NCI-H748 (cell line): ENCODE results near the gene COL10A1.
"Not testable (repeated sequence)": the region's sequence is repeated elsewhere in the genome, so short reads cannot be mapped to it uniquely, and the experiment has no call there.

Experiments used
- DNase-seq: peaks from one replicate; lab custom pipeline; 2025; ENCODE audit not compliant: unreplicated experiment; lab: John Stamatoyannopoulos, UW

Gene COL10A1

DNA sequence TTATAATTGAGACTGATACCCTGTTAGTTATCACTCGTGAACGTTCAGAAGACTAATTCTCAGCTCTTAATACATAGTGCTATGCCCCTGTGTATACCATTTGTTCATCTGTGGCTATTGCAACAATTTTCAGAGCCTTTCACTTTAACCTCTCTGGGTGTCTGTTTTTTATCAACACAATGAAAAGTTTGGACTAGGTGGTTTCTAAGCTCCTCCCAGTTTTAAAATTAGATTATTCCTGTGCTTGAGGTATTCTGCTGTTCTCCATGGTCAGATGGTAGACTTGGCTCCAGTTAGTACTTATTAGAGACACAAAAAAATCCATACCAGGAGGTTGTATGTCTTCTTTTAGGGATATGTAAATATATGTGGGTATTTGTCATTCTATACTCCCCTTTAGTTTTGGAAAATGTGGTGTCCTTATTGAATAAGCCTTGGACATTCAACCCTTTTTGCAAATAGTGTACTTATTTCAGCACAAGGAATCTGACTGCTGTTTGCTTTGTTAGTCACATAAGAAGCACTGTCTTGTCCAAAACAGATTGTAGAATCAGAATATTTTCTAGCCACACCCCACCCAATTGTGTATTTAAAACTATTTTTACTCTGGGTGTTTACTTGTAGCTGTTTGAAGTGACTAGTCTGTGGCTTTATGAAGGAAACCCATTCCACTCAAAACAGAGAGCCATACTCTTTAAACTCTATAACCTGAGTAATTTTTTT lies 2.0 kb upstream of the COL10A1 start:
- DNase-seq = no peak

DNA sequence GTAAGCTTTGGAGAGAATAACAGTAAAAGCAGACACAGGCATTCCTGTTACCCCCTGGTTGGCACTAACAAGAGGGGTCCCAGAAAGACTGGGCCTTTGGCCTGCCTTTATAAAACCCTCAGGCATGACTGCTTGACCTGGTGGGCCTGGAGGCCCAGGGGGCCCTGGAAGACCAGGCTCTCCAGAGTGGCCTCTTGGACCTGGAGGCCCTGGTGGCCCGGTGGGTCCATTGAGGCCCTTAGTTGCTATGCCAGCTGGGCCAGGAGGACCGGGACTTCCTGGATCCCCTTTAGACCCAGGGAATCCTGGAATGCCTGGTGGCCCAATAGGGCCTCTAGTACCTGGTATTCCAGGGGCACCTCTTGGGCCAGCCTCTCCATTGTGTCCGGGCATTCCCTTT lies 5.5 kb downstream of the COL10A1 start:
- DNase-seq = no peak

DNA sequence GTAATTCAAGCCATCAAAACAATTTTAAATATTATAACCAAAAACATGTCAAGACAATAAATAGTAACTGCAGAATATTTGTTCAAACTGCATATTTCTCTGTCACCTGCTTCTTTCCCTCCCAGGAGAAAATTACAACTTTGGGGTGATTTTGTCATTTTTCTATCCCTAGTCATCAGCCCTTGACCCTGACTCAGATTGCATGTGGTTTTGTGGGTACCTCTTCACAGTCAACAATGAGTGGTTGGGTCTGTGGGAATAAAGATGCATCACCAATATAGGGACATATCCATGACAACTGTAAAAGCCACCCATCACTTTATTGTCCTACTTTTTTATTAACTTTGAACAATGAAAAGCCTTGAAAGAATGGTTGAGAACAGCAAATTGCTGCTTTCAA lies 7.3 kb downstream of the COL10A1 start:
- DNase-seq = no peak

DNA sequence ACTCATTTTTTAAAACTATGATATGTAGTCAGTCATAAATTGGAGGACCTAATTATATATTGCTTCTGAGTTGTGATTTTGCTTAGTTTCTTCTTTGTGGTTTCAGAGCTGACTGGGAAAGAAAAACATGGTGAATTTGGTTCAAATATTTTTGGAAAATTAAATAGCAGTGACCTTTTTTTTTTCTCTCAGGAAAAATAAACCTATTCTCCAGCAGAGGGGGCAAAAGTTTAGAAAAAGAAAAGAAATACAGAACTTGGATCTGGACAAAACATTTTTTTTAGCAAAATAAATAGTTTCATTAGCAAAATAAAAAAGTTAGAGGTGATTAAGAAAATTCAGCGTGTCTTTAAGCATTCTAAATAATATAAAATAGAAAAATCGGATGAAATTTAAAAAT lies 10.2 kb downstream of the COL10A1 start:
- no peak for DNase-seq

DNA sequence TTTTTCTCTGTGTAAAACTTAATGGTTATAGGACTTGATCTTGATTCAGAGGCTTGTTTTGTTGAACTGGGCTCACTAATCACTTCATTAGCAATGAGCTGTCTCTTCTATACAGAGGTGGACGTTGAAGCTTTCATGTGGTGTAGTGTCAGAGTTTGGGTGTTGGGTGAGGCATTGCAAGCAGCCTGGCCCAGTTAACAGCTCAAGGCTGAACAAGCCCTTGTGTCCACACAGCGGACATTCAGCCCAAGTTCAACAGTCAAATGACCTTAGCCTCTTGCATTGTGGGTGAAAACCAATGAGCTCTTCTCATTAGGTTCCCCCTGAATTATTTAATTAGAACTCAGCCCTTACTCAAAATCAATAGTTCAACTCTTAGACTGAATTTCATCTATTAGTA lies 12.5 kb downstream of the COL10A1 start:
- no peak for DNase-seq

DNA sequence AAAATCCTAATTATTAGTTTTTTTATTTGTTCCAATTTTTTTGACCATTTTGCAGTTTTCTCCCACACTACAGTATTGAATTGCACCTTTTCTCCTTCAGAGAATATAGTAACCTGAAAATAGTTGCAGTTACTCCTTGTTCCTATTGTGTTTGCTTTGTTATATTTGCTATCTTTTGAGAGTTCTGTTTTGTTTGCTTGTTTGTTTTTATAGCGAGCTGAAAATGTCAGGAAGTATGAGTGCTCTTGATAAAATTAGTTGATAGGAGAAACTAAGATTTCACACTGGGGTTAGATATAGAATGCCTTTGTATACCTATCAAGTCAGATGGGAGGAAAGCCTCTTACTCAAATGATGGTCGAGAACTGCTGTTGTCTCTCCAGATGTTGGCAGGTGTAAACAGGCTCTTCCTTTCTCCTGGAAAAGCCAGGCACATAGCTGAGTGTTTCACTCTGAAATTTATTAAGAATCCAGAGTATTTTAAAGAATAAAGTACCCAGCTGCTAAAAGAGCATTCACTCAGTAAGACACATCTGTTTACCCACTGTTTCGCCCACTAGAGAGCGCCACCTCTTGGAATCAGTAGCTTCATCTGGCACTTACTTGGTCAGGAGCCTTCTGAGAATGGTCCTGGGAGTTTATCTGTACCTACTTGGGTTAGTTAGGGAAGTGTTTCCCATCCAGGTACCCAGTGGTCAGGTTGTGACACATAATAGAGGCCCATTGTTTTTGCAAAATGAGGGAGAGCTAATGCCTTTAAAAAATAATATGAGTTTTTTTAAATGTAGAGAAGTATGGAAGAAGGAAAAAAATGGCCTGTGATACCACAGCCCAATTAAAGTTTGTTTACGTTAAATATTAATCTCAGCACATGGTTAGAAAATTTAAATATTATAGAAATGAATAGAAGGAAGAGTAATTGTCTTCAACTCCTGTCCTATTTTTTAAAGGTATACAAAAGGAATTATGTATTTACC lies 14.1 kb downstream of the COL10A1 start:
- peak; percentile 41 for DNase-seq

DNA sequence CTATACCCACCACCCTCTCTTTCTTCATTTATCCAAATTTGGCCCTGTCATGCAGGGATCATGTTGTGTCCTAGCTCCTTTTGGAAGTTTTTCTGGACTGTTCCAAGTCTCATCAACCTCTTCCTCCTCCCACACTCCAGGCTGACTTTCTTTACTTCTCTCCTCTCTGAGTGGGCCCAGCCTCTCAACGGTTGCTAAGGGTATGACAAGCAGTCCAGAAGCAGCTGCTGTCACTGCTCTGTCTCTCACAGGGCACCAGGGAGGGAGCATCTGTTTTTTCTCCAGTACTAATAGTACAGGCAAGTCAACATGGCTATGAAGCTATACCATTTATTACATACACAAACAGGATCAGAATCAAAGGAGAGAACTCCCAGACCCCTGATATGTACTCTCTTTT lies 17.1 kb downstream of the COL10A1 start:
- peak; percentile 6 for DNase-seq

DNA sequence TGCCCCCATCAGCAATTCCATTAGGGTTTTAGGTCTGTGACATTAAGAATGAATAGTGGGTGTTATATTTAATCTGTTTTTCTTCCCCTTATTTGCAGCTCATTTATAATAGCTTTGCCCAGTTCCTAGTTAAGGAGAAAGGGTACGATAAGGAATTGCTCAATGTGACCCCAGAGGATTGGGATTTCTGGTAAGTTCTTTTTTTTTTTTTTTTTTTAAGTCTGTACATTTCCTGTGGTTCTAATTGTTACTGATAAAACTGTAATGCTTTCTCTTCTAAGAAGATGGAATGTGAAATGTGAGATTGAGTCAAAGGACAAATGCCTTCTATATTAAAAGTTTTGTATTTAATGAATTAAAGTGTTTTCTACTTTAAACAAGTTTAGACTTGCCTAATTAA lies 19.8 kb downstream of the COL10A1 start:
- no peak for DNase-seq

DNA sequence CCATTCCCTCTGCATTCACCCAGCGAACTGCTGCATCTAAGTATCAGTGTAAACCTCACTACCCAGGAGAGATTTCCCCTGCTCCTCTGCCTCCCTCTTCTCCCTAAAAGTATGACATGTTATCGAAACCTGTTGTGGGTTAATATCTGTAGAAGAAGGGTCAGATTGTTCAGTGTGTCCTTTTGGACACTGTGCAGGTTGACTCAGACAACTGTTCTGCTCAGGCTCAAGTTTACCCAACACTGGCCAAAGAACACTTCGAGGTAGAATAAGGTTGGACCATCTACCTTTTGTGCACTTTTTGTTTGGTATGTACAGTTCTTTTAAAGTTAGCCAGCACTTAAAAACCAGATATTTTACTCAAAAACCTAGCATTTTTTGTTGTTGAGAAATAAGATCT lies 20.7 kb downstream of the COL10A1 start:
- DNase-seq = no peak

DNA sequence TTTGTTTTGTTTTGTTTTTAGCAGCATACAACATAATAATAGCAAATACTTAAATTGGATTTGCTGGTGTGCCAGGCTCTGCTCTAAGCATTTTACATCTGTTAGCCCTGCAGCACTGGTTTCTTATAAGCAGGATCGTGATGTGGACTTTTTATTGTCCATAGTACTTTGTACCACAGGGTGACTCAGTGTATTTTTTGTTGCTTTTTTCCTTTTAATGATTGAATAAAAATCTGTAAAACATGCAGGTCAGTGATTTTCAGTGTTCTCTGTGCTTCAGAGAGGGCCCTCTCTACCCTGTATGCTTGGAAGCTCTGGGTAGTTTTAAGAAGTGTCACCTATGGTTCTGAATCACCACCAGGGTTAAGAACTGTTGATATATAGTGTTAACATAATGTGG lies 21.3 kb downstream of the COL10A1 start:
- DNase-seq = no peak

DNA sequence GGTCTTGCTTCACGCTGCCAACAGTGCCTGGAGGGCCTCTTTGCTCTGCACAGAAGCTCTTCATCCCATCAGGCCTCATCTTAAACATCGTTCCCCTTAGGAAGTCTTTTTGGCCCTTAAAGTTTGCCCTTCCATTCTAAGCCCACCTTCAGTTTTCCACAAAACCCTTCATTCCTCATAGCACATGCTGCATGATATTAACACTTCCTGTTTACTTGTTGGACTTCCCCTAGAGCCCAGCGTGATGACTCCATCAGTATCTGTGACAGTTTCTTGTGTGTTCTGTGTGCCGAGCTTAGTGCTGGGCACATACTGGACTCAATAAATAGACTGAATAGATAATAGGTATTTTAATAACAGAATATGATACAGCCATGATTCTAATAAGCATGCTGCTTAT lies 23.1 kb downstream of the COL10A1 start:
- no peak for DNase-seq

DNA sequence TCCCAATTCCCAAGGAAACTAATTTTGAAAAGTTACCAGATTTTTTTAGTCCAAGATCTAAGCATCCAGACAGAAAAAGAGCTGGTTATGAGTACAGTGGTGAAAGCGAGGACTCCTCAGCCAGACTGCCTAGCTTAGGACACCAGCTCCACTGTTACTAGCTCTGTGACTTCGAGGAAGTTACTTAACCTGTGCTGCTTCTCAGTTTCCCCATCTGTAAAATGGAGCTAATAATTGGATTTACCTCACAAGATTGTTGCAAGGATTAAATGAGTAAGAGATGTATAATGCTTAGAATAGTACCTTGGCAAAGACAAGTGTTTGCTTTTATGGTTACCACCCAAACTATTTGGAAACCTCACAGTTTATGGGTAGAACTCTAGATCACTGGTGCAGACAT lies 24.1 kb downstream of the COL10A1 start:
- DNase-seq = no peak

DNA sequence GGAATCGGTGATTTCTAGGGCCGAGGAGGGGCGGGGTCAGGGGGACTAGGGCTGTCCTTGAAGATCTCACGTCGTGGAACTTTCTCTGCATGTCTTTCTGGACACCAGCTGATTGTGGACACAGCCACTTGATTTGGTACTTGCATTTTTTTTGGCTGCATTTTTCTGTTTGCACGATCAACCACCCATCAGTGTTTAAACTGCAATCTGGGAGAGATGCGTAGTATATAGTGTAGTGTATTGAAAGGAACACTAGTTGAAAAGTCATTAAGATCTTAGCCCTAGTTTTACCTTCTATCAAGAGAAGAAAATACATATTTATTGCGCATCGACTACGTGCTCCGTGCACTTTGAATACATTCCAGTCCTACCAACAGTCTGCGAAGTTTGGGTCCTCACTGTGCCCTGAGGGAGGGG lies 24.6 kb downstream of the COL10A1 start:
- DNase-seq = no peak

DNA sequence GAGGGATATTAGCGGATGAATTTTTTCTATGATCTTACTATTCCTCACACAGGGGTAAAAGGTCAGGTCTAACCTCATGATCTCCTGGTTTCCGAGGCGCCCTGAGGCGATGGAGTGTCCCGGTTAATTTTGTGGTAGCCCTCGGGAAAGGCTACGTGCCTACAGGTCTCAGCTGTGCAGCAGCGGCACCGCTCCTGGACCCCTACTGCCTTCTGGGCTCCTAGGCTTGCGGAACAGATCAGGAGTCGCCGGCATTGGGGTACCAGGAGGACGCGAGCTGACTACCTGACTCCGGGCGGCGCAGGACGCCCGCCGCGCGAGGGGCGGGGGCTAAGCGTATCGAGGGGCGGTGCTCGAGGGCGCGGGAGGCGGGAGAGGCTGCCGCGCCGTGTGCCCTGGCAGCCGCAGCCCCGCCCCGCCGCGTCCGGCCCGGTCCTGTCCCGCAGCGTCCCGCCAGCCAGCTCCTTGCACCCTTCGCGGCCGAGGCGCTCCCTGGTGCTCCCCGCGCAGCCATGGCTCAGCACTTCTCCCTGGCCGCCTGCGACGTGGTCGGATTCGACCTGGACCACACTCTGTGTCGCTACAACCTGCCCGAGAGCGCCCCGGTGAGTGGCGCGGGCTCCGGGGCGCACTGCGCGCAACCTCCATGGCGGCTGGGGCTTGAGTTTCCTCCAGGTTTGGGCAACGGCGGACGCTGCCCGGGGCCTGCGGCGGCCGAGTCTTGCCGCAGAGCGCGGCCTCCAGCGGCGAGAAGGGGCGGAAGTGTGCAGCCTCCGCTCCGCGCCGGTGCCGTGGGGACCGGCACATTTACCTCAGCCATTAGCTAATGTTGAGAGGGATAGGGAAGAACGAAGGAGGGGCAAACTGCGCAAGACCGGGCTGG lies 25.3 kb downstream of the COL10A1 start, which contains the start of gene NT5DC1:
Gene NT5DC1, plus strand, starts transcription at position 435 of the 883 bp plus-strand sequence. Its CDS starts 78 bp downstream, at position 513.
- DNase-seq = peak; percentile 86

DNA sequence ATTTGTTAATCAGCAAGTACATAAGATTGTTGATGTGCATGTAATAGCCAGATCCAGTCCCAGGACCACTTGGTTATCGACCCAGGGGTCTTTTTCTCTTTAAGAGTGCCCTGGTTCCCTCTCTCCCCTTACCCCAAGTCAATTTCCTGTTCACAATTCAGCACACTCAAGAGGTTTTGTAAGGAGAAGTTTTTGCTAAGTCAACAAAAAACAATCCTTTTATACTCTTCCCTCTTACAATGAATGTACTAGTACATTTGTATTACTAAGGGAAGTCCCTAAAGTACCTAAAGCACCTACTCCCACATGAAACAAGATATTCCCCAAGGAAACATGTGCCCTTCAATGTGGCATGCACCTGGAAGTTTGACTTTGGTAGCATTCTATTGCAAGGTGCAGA lies 26.9 kb downstream of the COL10A1 start:
- DNase-seq = no peak

DNA sequence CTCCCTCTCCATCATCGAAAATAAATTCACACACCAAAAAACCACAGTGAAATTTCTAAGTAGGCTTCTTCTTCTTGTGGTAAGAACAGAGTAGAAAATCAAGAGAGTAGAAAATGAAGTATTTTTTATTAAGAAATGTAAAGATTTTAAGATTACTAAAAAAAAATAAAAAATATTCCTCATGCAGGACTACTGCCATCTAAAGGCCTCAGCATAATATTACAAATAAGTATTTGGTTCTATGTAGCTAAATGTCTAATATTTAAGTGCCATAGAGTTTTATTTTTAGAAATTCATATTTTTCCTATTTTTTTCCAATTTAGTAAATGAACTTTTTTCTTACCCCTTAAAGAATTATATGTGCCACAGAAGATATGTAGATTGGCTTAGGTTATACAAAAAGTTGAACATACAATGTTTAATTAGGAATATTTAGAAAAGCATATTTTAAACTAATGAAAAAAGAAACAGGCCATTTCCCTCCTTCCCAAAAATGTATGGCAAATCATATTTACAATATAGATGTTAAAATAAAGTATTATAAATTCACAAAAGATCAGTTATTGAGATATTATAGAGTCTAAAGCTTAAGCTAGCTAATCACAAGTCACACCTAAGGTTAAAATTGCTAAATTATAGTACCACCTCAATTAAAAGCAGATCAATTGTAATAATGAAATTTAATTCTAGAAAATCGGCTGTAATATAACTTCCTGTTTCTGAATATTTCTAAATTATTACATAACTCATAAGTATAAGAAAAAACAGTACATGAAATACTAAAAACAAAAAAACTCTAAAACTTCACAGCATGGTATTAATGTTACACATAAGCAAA lies 28.7 kb downstream of the COL10A1 start:
- peak; percentile 8 for DNase-seq

DNA sequence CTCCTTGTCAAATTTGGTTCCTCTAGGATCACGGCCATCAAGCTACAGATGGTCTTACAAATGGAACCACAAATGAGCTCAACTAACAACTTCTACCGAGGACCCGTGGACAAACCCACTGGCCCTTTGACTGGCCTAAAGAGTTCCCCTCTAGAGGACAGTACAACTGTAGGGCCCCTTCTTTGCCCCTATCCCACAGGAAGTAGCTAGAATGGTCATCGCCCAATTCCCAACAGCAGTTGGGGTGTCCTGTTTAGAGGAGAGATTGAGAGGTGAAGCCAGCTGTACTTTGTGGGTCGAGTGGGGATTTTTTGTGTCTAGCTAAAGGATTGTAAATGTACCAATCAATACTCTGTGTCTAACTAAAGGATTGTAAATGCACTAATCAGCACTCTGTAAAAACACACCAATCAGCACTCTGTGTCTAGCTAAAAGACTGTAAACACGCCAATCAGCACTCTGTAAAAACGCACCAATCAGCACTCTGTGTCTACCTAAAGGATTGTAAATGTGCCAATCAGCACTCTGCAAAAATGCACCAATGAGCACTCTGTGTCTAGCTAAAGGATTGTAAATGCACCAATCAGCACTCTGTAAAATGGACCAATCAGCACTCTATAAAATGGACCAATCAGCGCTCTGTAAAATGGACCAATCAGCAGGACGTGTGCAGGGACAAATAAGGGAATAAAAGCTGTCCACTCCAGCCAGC lies 29.7 kb downstream of the COL10A1 start:
- not testable (repeated sequence) for DNase-seq

DNA sequence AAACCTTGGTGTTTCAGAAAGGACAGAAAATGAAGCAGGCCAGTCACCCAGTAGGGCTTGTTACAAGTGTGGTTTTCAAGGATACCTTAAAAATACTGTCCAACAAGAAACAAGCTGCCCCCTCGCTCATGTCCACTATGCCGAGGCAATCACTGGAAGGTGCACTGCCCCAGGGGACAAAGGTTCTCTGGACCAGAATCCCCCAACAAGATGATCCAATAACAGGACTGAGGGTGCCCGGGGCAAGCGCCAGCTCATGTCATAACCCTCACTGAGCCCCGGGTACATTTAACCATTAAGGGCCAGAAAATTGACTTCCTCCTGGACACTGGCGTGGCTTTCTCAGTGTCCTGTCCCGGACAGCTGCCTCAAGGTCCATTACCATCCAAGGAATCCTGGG lies 31.9 kb downstream of the COL10A1 start:
- DNase-seq = no peak

DNA sequence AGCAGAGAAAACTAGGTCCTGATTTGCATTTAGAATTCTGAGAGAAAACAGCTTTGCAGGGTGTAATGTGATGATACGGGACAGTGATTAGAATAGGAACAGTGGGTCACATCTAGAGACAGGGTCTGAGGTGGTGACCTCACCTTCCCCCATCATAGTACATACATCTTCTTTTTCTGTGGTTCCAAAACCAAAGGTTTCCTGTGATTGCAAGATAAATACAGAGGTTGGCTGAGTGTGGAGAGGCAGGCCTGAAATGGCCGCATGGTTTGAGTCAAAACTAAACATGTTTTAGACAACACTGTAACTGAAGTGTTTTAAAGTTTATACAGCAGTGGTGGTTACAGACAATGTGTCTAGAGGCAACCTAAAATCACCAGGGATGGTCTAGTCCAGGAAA lies 35.7 kb downstream of the COL10A1 start:
- DNase-seq = no peak

DNA sequence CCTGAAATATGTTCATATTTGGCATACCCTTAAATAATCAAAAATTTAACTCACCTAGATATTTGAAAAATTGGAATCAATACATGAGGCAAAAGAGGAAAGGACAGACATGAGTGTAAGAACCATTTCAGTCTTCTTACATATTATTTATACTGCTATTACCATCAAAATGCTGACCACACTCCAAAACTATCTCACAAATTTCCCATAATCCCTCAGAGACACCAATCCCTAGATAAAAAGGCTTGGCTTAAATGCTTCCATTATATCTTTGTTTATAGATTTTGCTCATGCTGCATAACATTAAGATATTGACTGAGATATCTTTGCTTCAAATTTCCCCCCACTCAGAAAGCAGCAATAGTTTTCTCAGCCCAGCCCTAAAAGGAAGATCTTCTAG lies 37.0 kb downstream of the COL10A1 start:
- no peak for DNase-seq
